Upper lobe of left lung (tissue), 6 donors: ENCODE data around the gene GNG3. TPM values are rescaled to one million over a fixed set of nuclear protein-coding genes. Genes with fewer than 3 reads are reported as not detected.
"Not testable (repeated sequence)": the region's sequence is repeated elsewhere in the genome, so short reads cannot be mapped to it uniquely, and the experiment has no call there.

Experiments used
- ATAC-seq, 2 donors: fragments of 200-7000 bp; cut with Tn5 transposase; one replicate each; pipeline ENCODE4 v1.9.1; 2022; ENCODE audit warnings: mild to moderate bottlenecking in 2 of 2, moderate library complexity in 2 of 2; ENCODE audit not compliant: low FRiP score in 2 of 2
- DNase-seq, 2 donors: peaks; one replicate each; pipeline ENCODE4 v3.0.0-alpha.2; 2019 to 2020
- H3K27ac ChIP-seq, 4 donors: fragments of 200-600 bp; sonication (generic); one replicate each; pipeline ENCODE4 v1.5.1; 2016 to 2019
- H3K27me3 ChIP-seq, 4 donors: fragments of 200-600 bp; sonication (generic); one replicate each; pipeline ENCODE4 v1.5.1; 2017 to 2019
- H3K36me3 ChIP-seq, 4 donors: fragments of 200-600 bp; sonication (generic); one replicate each; pipeline ENCODE4 v1.5.1; 2016 to 2019
- H3K4me1 ChIP-seq, 4 donors: fragments of 200-600 bp; sonication (generic); one replicate each; pipeline ENCODE4 v1.5.1; 2018 to 2019
- H3K4me3 ChIP-seq, 4 donors: fragments of 200-600 bp; sonication (generic); one replicate each; pipeline ENCODE4 v1.5.1; 2017 to 2019; ENCODE audit warnings: mild to moderate bottlenecking in 2 of 4, moderate library complexity in 1 of 4
- H3K9me3 ChIP-seq, 4 donors: fragments of 200-600 bp; sonication (generic); one replicate each; pipeline ENCODE4 v1.5.1; 2018 to 2019
- CTCF ChIP-seq, 6 experiments: fragments of 450-650 bp in 4 of 6; fragments of 200-600 bp in 2 of 6; sonication (generic) in 2 of 6; IDR thresholded peaks; one replicate each; pipeline ENCODE4 v1.5.1; 2016 to 2019; ENCODE audit warnings: antibody characterized with exemption in 6 of 6
- EP300 ChIP-seq, 4 donors: sonication (generic); formaldehyde crosslinking; IDR thresholded peaks; one replicate each; pipeline ENCODE4 v1.5.1; 2017; ENCODE audit warnings: antibody characterized with exemption in 4 of 4, control low read depth in 2 of 4
- POLR2A ChIP-seq, 4 donors: fragments of 450-650 bp; IDR thresholded peaks; one replicate each; pipeline ENCODE4 v1.5.1; 2016 to 2017; ENCODE audit warnings: antibody characterized with exemption in 4 of 4, mild to moderate bottlenecking in 2 of 4
- POLR2AphosphoS5 ChIP-seq, 2 donors: sonication (generic); formaldehyde crosslinking; IDR thresholded peaks; one replicate each; pipeline ENCODE4 v1.5.1; 2017; ENCODE audit warnings: antibody characterized with exemption in 2 of 2
- WGBS, 2 donors: methylation state at CpG; one replicate each; pipeline ENCODE4 v1.1.5; 2017 to 2018; 5-methylcytosine and 5-hydroxymethylcytosine counted together
- total RNA-seq, 6 donors: library from RNA; depleted of rRNA in 4 of 6; stranded (reverse); fragments of >200 nt in 4 of 6; gene quantifications; one replicate each; pipeline versions ENCODE4 v1.1.0 to v1.2.1, GENCODE V29; 2016 to 2021
- donor health status: DM: no; HTN: no; CAD: no; lungs with moderate emphysema.
- donor health status: DM: no; HTN: yes; CAD: no; lungs with severe emphysema.

GNG3 gene
- total RNA-seq, 6 donors from 2014 or later, result not detected

- Histone ChIP-seq H3K4me1 (peaks cover 15 to 34% (median 22%) of the 10 kb centered on the region in 4 donors), H3K36me3 (peaks cover 0 to 4% (median under 1%) of the 10 kb centered on the region in 4 donors), H3K9me3 (no peaks in the 10 kb centered on the region), H3K27me3 (peaks cover 0 to 3% (median 1%) of the 10 kb centered on the region in 4 donors), H3K27ac (no peak overlapping the region), H3K4me3 (no peak overlapping the region)
- WGBS, 2 donors, result 88 to 93% methylated on average over 7 of the region's 7 CpGs
- ATAC-seq (no peak), DNase-seq (no peak)
- no peak for TF ChIP-seq POLR2AphosphoS5 (IDR thresholded peaks at IDR 0.05)
These were observed 25.0 kb upstream of the GNG3 start for GRCh38 chr11:62682518-62682917.

GRCh38 chr11:62687508-62688396 is 19.7 kb upstream of the GNG3 start:
- H3K27me3 ChIP-seq, result peaks cover 0 to 10% (median 7%) of the 10 kb centered on the region in 4 donors
- peak overlapping the region in 3 of 4 donors; percentile 14 to 34 (median 22) for H3K4me3 ChIP-seq
- DNase-seq, result peak in 1 of 2 donors; percentile 87
- peak in 1 of 4 donors; percentile 11 for TF ChIP-seq POLR2A (IDR thresholded peaks at IDR 0.05)
- no peak for TF ChIP-seq CTCF (IDR thresholded peaks at IDR 0.05)
- peaks cover 3 to 32% (median 28%) of the 10 kb centered on the region in 4 donors for H3K36me3 ChIP-seq
- 44 to 74% methylated on average over 22 to 47 of the region's 74 CpGs for WGBS, 2 donors
- peak overlapping the region in 2 of 4 donors; percentile 3 to 17 for H3K27ac ChIP-seq
- no peaks in the 10 kb centered on the region for H3K9me3 ChIP-seq
- H3K4me1 ChIP-seq, result peaks cover 0 to 10% (median 4%) of the 10 kb centered on the region in 4 donors
- ATAC-seq, result peak in 1 of 2 donors; percentile 60

GRCh38 chr11:62688491-62688890 is 19.0 kb upstream of the GNG3 start:
- H3K36me3 ChIP-seq, result peaks cover 3 to 38% (median 32%) of the 10 kb centered on the region in 4 donors
- no peak for DNase-seq
- peak overlapping the region in 2 of 4 donors; percentile 22 to 34 for H3K4me3 ChIP-seq
- H3K4me1 ChIP-seq, result peaks cover 0 to 10% (median 4%) of the 10 kb centered on the region in 4 donors
- WGBS, 2 donors, result 49 to 62% methylated on average over 1 of the region's 1 CpG
- no peak overlapping the region for H3K27ac ChIP-seq
- no peak for ATAC-seq
- peaks cover 0 to 10% (median 7%) of the 10 kb centered on the region in 4 donors for H3K27me3 ChIP-seq
- no peaks in the 10 kb centered on the region for H3K9me3 ChIP-seq
- TF ChIP-seq POLR2A (IDR thresholded peaks at IDR 0.05) (no peak), CTCF (IDR thresholded peaks at IDR 0.05) (no peak), EP300 (IDR thresholded peaks at IDR 0.05) (no peak), POLR2AphosphoS5 (IDR thresholded peaks at IDR 0.05) (no peak)

GRCh38 chr11:62689421-62690183 is 17.9 kb upstream of the GNG3 start, which contains the start of gene LRRN4CL:
Gene LRRN4CL (minus strand): TSS chr11:62689530. CDS start chr11:62688508, 1,022 bp downstream.
- peak within 1 kb of the TSS in 2 of 4 donors; percentile 22 to 34 for H3K4me3 ChIP-seq
- peak within 1 kb of the TSS in 1 of 4 donors; percentile 39 for H3K27ac ChIP-seq
- peaks cover 0 to 10% (median 7%) of the 10 kb centered on the region in 4 donors for H3K27me3 ChIP-seq
- TF ChIP-seq CTCF (IDR thresholded peaks at IDR 0.05) (no peak), POLR2AphosphoS5 (IDR thresholded peaks at IDR 0.05) (no peak), EP300 (IDR thresholded peaks at IDR 0.05) (no peak), POLR2A (IDR thresholded peaks at IDR 0.05) (no peak)
- DNase-seq (no peak), ATAC-seq (peak; percentile 35 to 94)
- H3K36me3 ChIP-seq, result peaks cover 3 to 40% (median 32%) of the 10 kb centered on the region in 4 donors
- H3K4me1 ChIP-seq, result peaks cover 0 to 13% (median 4%) of the 10 kb centered on the region in 4 donors
- WGBS, 2 donors, result 76 to 77% methylated on average over 11 of the region's 11 CpGs
- no peaks in the 10 kb centered on the region for H3K9me3 ChIP-seq

GRCh38 chr11:62693624-62694023 is 13.9 kb upstream of the GNG3 start:
- H3K4me3 ChIP-seq, DNase-seq, ATAC-seq, H3K9me3 ChIP-seq, H3K27me3 ChIP-seq, H3K27ac ChIP-seq, H3K4me1 ChIP-seq: not testable (repeated sequence)
- peaks cover 3 to 44% (median 32%) of the 10 kb centered on the region in 4 donors for H3K36me3 ChIP-seq
- whole genome bisulfite sequencing, 2 donors, result 65 to 81% methylated on average over 4 of the region's 4 CpGs
